Jurkat, Clone E6-1 (cell line): ENCODE measurements around the gene TMPRSS11E. TPM values are rescaled to one million over a fixed set of nuclear protein-coding genes. Genes with fewer than 3 reads are reported as not detected.
"Not testable (repeated sequence)": the region's sequence is repeated elsewhere in the genome, so short reads cannot be mapped to it uniquely, and the experiment has no call there.

Experiments
- DNase-seq: peaks from one replicate; pipeline ENCODE4 v3.0.0-alpha.2; 2011; ENCODE audit warnings: low read depth, low spot score
- H3K4me3 ChIP-seq: 2 replicates; pipeline ENCODE4 v1.5.1; 2011; ENCODE audit warnings: mild to moderate bottlenecking, low read length, control low read depth, moderate library complexity
- polyA plus RNA-seq: library from polyadenylated mRNA; unstranded; fragments of >200 nt; gene quantifications from one replicate; pipeline ENCODE4 v1.2.1, GENCODE V29; 2012; ENCODE audit warnings: missing spikeins; ENCODE audit not compliant: insufficient read length, insufficient read depth

TMPRSS11E gene, protein sequence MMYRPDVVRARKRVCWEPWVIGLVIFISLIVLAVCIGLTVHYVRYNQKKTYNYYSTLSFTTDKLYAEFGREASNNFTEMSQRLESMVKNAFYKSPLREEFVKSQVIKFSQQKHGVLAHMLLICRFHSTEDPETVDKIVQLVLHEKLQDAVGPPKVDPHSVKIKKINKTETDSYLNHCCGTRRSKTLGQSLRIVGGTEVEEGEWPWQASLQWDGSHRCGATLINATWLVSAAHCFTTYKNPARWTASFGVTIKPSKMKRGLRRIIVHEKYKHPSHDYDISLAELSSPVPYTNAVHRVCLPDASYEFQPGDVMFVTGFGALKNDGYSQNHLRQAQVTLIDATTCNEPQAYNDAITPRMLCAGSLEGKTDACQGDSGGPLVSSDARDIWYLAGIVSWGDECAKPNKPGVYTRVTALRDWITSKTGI
- polyA plus RNA-seq = not detected

DNA sequence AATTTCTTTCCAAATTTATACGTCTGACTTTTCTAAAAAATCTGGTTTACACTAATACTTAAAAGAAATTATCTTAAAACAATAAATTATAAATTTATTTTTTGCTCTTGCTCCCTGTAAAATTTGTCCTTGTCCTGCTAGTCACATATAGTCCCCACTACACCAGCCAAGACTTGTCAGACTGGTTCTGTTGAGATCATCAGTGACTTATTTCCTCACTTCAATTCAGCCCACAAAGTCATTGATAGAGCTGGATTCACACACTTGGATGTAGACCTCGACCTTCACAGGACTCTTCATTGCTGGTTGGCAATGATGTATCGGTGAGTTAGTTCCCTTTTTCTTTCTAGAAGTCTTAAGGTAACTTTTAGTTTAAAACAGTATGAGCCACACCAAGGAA, at the start of gene TMPRSS11E:
Gene TMPRSS11E, plus strand, starts transcription at position 263 of the 400 bp plus-strand sequence. Its CDS starts 50 bp downstream, at position 313.
- H3K4me3 ChIP-seq = no peak within 1 kb of the TSS

DNA sequence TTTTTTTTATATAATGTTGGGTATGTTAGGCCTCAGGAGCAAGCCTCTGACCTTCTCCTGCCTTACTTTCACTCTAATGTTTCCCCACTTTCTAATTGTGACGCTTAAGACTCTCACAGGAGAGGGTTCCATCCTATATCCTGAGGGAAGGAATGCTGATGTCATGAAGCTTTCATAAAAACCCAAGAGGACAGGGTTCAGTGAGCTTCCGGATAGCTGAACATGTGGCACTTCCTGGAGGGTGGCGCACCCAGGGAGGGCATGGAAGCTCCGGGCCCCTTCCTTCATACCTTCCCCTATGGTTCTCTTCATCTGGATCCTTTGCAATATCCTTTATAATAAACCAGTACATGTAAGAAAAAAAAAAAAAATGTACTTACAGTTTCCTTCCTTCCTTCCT, 48.0 kb upstream of the TMPRSS11E start:
- no peak for DNase-seq

More for the DNA sequence above, at the start of gene TMPRSS11E:
- no peak for DNase-seq

DNA sequence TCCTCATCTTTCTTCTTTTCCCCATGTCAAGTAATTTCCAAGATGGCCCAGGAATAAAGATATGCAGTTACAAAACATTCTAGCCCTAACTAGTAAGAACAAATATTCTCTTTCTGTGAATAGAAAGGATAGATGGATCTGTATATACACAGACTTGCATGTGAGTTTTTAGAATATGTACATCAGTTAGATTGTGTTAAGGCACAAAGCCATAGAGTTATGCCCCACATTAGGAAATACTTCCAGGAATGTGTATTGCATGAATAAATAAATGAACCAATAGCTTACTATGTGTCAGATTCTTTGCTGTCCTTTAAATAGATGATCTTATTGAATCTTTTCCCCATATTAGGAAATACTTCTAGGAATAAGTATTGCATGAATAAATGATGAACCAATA, 46.0 kb upstream of the TMPRSS11E start:
- no peak for DNase-seq
- no peak overlapping the region for H3K4me3 ChIP-seq

More for the DNA sequence above, 48.0 kb upstream of the TMPRSS11E start:
- H3K4me3 ChIP-seq = no peak overlapping the region

DNA sequence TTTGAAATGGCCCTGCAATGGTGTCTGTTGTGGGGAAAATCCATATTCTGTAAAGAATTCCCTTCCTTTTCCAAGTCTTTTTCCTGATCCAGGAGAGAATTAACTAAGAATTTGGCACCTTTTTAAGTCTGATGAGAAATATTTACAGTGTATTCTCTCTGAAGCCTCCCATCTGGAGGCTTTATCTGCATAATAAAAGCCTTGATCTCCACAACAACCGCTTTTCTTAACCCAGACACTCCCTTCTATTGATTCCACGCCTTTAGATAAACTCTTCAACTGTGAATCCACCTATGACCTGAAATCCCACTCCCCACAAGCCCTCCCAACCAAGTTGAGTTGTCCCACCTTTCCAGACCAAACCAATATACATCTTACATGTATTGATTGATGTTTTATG, 43.1 kb upstream of the TMPRSS11E start:
- no peak for DNase-seq
- H3K4me3 ChIP-seq = no peak overlapping the region

DNA sequence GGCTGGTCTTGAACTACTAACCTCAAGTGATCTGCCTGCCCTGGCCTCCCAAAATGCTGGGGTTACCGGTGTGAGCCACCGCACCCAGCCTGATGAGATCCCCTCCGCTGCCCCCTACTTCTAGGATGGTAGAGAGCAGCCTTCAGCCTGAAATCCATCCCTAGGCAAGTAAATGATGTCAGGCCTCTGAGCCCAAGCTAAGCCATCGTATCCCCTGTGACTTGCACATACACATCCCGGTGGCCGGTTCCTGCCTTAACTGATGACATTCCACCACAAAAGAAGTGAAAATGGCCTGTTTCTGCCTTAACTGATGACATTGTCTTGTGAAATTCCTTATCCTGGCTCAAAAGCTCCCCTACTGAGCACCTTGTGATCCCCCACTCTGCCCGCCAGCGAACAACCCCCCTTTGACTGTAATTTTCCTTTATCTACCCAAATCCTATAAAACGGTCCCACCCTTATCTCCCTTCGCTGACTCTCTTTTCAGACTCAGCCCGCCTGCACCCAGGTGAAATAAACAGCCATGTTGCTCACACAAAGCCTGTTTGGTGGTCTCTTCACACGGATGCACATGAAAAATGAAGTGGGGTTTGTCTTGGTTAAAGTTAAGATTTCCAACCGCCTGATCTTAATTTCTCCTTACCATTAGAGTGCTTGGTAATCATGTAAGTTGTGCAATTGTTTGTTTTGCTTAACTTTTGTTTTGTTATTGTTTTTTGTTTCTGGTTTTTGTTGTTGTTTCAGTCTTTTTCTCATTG, 41.4 kb upstream of the TMPRSS11E start:
- not testable (repeated sequence) for H3K4me3 ChIP-seq, DNase-seq

DNA sequence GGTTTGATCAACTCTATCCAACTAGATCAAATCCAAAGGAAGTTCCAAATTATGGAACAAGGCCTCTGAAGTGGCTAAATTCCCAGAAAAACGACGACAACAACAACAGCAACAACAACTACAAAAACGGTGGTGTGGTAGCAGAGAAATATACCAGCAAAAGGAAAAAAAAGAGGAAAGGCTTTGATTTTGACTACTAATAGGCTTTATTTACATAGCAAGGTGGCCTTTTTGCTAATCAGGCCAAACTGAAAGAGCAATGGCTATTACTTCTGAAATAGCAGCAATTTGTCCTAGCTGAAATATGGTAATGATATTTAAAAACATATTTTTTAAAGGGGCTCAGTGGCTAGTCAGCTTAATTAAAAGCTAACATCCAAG, 40.8 kb upstream of the TMPRSS11E start:
- H3K4me3 ChIP-seq = no peak overlapping the region
- DNase-seq = no peak

DNA sequence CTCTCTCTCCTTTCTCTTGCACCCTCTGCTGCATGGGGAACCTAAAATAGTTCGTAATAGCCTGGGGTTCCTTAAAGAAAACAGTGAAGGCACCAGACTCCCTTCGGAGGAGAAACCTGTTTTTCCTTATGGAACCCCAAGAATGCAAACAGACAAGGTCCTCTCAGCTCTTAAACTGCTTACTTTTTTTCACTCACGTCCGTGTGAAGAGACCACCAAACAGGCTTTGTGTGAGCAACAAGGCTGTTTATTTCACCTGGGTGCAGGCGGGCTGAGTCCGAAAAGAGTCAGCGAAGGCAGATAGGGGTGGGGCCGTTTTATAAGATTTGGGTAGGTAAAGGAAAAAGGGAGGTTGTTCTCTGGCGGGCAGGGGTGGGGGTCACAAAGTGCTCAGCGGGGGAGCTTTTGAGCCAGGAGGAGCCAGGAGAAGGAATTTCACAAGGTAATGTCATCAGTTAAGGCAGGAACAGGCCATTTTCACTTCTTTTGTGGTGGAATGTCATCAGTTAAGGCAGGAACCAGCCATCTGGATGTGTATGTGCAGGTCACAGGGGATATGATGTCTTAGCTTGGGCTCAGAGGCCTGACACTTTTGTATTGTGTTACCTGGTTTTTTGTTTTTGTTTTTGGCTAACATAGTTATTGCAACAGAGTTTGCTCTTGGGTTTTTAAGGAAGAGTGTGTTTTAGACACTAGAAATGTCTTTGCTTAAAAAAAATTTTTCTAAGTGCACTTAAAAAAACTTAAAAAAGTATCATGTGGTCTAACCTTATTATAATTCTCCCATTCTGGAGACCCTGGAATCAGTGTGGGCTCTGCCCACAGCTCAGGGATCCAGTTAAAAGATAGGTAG, 40.0 kb upstream of the TMPRSS11E start:
- not testable (repeated sequence) for DNase-seq, H3K4me3 ChIP-seq

DNA sequence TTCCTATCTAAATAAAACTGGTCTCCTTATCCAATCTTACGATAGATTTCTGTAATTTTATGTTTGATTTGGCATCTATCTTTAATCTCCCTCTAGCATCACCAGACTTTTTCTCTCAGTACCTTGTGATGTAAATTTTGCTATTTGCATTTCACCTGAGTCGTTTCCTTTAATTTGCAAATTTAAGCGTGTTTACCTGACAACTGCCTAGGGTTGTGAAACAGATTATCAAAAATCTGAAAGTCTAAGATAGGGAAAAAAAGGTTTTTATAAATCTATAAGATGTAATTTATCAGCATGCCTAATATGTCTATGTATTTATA, 39.4 kb upstream of the TMPRSS11E start:
- DNase-seq = no peak
- H3K4me3 ChIP-seq = no peak overlapping the region

DNA sequence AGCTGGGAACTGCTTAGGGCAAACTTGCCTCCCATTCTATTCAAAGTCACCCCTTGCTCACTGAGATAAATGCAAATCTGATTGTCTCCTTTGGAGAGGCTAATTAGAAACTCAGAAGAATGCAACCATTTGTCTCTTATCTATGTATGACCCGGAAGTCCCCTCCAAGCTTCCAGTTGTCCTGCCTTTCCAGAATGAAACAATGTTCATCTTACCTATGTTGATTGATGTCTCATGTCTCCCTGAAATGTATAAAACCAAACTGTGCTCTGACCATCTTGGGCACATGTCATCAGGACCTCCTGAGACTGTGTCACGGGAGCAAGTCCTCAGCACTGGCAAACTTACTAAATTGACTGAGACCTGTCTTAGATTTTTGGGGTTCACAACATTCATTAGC, 37.1 kb upstream of the TMPRSS11E start:
- no peak overlapping the region for H3K4me3 ChIP-seq
- no peak for DNase-seq

DNA sequence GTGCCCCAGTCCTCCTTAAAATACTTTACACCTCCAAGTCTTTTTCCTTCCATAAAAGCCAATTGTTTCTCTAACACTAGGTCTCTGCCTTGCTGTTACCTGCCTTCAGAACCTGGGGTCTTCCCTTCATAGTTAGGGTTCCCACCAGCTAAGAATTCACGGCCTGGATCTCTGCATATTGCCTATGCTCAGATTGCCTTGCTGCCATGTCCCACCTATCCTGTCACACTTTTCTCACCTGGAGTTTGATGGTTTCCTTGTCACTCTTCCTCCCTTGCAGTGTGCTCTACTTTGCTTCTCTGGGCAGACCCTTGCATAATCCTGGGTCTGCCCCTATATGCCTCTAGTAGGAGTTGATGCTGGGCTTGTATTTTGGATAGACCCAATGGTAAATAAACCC, 36.6 kb upstream of the TMPRSS11E start:
- DNase-seq = no peak
- H3K4me3 ChIP-seq = no peak overlapping the region

DNA sequence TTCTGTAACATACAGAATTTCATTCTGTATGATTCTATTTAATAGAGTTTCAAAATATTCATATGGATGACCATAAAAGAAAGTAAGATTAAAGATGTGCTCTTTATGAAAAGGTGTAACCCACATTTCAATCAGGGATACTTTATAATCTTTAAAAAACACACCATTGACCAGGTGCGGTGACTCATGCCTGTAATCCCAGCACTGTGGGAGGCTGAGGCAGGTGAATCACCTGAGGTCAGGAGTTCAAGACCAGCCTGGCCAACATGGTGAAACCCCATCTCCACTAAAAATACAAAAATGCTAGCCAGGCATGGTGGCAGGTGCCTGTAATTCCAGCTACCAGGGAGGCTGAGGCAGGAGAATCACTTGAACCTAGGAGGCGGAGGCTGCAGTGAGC, 35.2 kb upstream of the TMPRSS11E start:
- not testable (repeated sequence) for DNase-seq, H3K4me3 ChIP-seq

DNA sequence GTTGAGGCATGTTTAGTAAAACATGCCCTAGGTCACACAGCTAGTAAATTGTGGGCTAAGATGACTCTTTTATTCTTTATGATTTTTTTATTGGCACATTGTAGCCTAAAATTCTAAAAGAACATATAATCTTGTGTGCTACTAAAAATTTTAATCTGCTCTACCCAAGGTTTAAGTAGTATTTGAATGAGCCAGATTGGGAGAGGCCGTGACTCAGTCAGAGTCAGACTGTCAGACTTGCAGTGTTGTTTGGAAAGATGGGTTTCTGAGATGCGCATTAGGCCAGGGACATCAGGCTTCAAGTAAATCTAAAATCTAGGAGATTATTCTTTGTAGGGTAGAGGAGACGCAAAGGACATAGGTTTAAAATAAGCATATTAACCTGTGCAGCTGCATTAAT, 30.7 kb upstream of the TMPRSS11E start:
- DNase-seq = no peak

DNA sequence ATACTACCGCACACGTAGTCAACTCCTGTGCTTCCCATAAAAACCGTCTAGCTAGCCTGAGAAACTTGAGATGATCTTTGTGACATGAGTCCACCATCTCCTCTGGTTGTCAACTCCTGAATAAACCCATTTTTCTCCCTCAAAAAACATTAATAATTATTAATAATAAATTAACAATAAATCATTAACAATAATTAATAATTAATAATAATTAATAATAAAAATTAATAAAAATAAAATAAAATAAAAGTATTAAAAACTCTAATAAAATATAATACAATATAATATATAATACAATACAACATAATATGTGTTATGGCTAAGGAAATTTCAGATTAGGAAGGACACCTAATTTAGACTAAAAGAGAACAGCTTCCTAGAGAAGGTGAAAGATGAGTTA, 20.7 kb upstream of the TMPRSS11E start:
- DNase-seq = no peak
- H3K4me3 ChIP-seq = no peak overlapping the region

More for the DNA sequence above, 30.7 kb upstream of the TMPRSS11E start:
- H3K4me3 ChIP-seq = no peak overlapping the region

DNA sequence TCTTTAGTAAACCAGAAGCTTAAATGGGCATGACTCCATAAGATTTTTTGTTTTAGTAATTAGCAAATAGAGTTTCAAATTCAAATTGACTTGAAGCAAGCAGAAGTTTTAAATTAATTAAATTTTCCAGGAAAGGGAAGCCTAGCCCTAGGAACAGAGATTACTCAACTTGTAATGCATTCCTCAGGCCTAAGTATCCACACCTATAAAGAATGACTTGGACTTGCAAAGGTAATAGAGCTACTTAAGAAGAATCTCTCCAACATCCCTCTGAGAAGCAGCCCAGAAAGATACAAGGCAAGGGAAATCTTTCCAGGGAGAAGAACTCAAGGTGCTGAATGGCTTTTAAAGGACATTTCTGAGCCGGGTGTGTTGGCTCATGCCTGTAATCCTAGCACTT, 16.9 kb upstream of the TMPRSS11E start:
- DNase-seq = no peak
- no peak overlapping the region for H3K4me3 ChIP-seq

DNA sequence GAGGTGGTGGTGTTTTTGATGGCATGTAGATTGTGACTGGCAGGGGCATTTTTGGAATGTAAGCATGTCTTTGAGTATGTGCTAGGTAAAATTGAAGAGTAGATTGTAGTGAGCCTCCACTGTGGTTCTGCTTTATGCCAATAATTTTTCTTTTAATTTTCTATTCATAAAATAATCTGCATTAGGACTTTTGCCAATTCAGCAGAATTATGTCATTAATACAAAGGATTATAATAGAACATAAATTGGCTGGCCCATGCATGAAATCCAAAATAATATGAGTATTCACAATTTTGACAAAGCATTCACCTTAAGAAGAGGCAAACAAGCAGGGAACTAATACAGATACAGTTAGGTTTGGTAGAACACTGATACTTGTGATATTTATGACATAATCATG, 14.9 kb upstream of the TMPRSS11E start:
- H3K4me3 ChIP-seq = no peak overlapping the region

DNA sequence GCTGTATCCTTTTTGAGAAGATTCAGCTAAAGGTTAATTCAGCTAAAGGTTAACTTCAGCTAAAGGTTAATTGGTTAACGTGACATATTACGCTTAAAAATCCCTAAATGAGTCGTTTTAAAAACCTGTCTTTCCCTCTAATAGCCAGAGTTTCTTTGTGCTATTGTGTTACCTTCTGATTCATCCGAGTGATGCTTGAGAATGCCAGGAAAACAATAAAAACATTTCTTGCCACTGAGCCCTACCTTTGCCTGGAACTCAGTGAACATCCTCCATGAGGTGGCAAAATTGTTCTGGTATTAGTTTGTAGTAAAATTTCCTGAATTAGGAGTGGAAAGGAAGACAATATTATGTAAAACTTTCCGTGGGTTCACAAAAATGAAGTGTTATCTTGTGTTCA, 13.7 kb upstream of the TMPRSS11E start:
- H3K4me3 ChIP-seq = no peak overlapping the region
- no peak for DNase-seq

More for the DNA sequence above, 14.9 kb upstream of the TMPRSS11E start:
- no peak for DNase-seq

DNA sequence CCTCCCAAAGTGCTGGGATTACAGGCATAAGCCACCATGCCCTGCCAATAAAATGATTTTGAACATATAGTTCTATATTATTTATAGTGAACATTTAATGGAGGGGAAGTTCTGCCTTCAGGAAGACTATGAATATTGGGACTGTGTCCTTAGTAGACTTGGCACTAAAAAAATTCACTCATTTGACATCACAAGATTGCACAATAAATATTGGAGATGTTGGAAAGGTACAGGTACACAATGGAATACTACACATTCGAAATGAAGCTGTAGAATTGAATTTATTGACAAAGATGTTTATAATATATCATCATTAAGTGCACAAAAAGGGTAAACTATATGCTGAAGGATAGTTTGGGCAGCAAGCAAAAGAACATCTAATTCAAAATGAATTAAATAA, 13.0 kb upstream of the TMPRSS11E start:
- no peak for DNase-seq
- H3K4me3 ChIP-seq = no peak overlapping the region

DNA sequence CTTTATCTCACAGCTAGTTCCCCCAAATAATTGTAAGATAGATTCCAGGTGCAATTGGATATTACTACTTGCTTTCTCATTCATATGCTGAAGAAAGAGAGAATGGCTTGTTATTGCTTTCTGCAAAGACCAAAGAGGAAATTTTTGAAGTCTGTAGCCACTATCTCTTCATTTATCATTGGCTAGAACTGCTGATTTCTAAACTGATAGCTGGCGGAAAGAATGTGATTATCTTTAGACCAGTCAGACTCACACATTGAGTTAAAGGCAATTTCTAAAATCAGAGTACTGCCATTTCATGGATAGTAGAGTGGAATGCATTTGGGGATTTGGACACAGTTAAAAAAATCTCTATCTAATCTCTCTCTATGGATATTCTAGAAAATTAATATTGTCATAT, 12.4 kb upstream of the TMPRSS11E start:
- H3K4me3 ChIP-seq = no peak overlapping the region
- no peak for DNase-seq

DNA sequence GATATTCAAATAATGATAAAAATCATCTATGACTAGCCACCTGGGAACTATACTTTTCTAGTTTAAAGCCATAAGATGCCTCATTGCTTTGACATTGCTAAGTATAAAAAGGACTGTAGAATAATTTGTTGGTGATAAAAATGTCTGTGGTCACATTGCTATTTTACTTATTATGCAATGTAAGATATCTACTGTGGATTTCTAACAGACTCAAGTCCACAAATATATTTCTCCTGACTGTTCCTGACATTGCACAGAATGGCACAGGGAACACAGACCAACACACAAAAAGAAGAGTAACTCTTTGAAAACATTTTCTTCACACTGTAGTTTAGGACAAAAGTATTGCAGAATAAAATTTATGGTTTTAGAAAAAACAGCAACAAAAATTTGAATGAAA, 2.2 kb upstream of the TMPRSS11E start:
- no peak for DNase-seq
- no peak overlapping the region for H3K4me3 ChIP-seq
